HCT116 (cell line): ENCODE results near the gene SFRP4. TPM values are rescaled to one million over a fixed set of nuclear protein-coding genes. Genes with fewer than 3 reads are reported as not detected.

Experiments
- ATAC-seq: fragments of 200-7000 bp; cut with Tn5 transposase; 2 replicates; pipeline ENCODE4 v1.9.1; 2020; ENCODE audit warnings: mild to moderate bottlenecking, moderate library complexity
- BruUV-seq: library from RNA; stranded (reverse); fragments of 400-500 nt; replicated peaks from 2 replicates; lab custom pipeline; 2021; lab: Mats Ljungman, UMichigan
- CTCF ChIA-PET: fragments of 300-600 bp; sonication (Branson Sonifier 250); formaldehyde crosslinking; loops from one replicate; lab custom pipeline; 2021; ENCODE audit warnings: antibody characterized with exemption; lab: Charles Lee
- POLR2A ChIA-PET: fragments of 300-600, 350-600 bp; sonication (Branson Sonifier 250); formaldehyde crosslinking; loops from one replicate; lab custom pipeline; 2021; ENCODE audit warnings: antibody characterized with exemption; lab: Charles Lee
- RAD21 ChIA-PET, 2 experiments: fragments of 300-600 bp; sonication (Branson Sonifier 250); formaldehyde crosslinking; loops; one replicate each; lab custom pipeline; 2023; ENCODE audit warnings: low total read pairs in 2 of 2; ENCODE audit not compliant: uncharacterized antibody in 2 of 2, unreplicated experiment in 2 of 2, low non-redundant PET in 1 of 2; lab: Charles Lee
- DNase-seq: peaks from one replicate; pipeline ENCODE4 v3.0.0-alpha.2; 2010; ENCODE audit warnings: low read depth, low spot score
- H2AFZ ChIP-seq: fragments of 200-600 bp; shearing (Covaris generic), sonication (generic); 2 replicates; pipeline ENCODE4 v1.6.1; 2017; ENCODE audit warnings: low read depth, mixed run types, mixed read lengths, antibody characterized with exemption, low read length; ENCODE audit not compliant: poor library complexity, severe bottlenecking
- H3K27ac ChIP-seq: 2 replicates; pipeline ENCODE4 v1.5.1; 2012; ENCODE audit warnings: low read depth, low read length
- H3K27me3 ChIP-seq: fragments of 200-600 bp; sonication (generic); 2 replicates; pipeline ENCODE4 v1.6.1; 2016; ENCODE audit warnings: mixed run types, low read length, mixed read lengths; ENCODE audit not compliant: insufficient read depth
- H3K36me3 ChIP-seq, 2 experiments: fragments of 200-500 bp in 1 of 2; fragments of 200-600 bp in 1 of 2; sonication (Bioruptor generic) in 1 of 2; sonication (generic) in 1 of 2; 2 replicates each; pipeline versions ENCODE4 v1.5.1 to v1.6.1; 2014 to 2016; ENCODE audit warnings: low read length in 2 of 2, inconsistent platforms in 1 of 2, mixed read lengths in 1 of 2, mixed run types in 1 of 2; ENCODE audit not compliant: insufficient read depth in 2 of 2, control insufficient read depth in 1 of 2
- H3K4me1 ChIP-seq, 2 experiments: fragments of 200-600 bp in 1 of 2; sonication (generic) in 1 of 2; 2 replicates each; pipeline versions ENCODE4 v1.5.1 to v1.6.1; 2012 to 2017; ENCODE audit warnings: low read length in 2 of 2, inconsistent platforms in 1 of 2, mild to moderate bottlenecking in 1 of 2, mixed read lengths in 1 of 2, mixed run types in 1 of 2, moderate library complexity in 1 of 2; ENCODE audit not compliant: insufficient read depth in 2 of 2, control insufficient read depth in 1 of 2
- H3K4me2 ChIP-seq: fragments of 200-600 bp; sonication (generic); 2 replicates; pipeline ENCODE4 v1.6.1; 2017; ENCODE audit warnings: mixed run types, low read length, mixed read lengths
- H3K4me3 ChIP-seq, 2 experiments: fragments of 200-600 bp in 1 of 2; sonication (generic) in 1 of 2; replicated peaks in 1 of 2; 2 replicates each; pipeline ENCODE4 v1.5.1; 2011 to 2016; ENCODE audit warnings: low read length in 2 of 2, control low read depth in 1 of 2, low read depth in 1 of 2, mild to moderate bottlenecking in 1 of 2, mixed read lengths in 1 of 2, mixed run types in 1 of 2
- H3K79me2 ChIP-seq: fragments of 200-600 bp; sonication (generic); 2 replicates; pipeline ENCODE4 v1.6.1; 2017; ENCODE audit warnings: mild to moderate bottlenecking, mixed run types, low read length, moderate library complexity, mixed read lengths; ENCODE audit not compliant: insufficient read depth
- H3K9ac ChIP-seq: fragments of 200-600 bp; sonication (generic); 2 replicates; pipeline ENCODE4 v1.6.1; 2016; ENCODE audit warnings: low read length, mixed read lengths
- H3K9me2 ChIP-seq: fragments of 200-600 bp; sonication (generic), shearing (Covaris generic); 2 replicates; pipeline ENCODE4 v1.6.1; 2017; ENCODE audit warnings: mixed run types, mild to moderate bottlenecking, moderate library complexity; ENCODE audit not compliant: insufficient read depth
- H3K9me3 ChIP-seq, 2 experiments: fragments of 200-500 bp in 1 of 2; fragments of 200-600 bp in 1 of 2; sonication (Bioruptor generic) in 1 of 2; sonication (generic) in 1 of 2; 2 replicates each; pipeline ENCODE4 v1.6.1; 2014 to 2017; ENCODE audit warnings: low read length in 2 of 2, mixed read lengths in 2 of 2, inconsistent platforms in 1 of 2, low read depth in 1 of 2, mild to moderate bottlenecking in 1 of 2, mixed run types in 1 of 2, moderate library complexity in 1 of 2; ENCODE audit not compliant: control insufficient read depth in 1 of 2, insufficient read depth in 1 of 2
- H4K20me1 ChIP-seq: fragments of 200-600 bp; sonication (generic), shearing (Covaris generic); 2 replicates; pipeline ENCODE4 v1.6.1; 2017; ENCODE audit warnings: mixed run types, mild to moderate bottlenecking, moderate library complexity; ENCODE audit not compliant: insufficient read depth
- CEBPB ChIP-seq: IDR thresholded peaks from 2 replicates; pipeline ENCODE4 v1.6.1; 2012; ENCODE audit warnings: low read depth
- EGR1 ChIP-seq: IDR thresholded peaks from 2 replicates; pipeline ENCODE4 v1.6.1; 2012; ENCODE audit warnings: low read depth
- EZH2 ChIP-seq: fragments of 200-600 bp; sonication (generic); IDR thresholded peaks from 2 replicates; pipeline ENCODE4 v1.6.1; 2017; ENCODE audit warnings: antibody characterized with exemption, mixed run types
- EZH2phosphoT487 ChIP-seq: fragments of 200-600 bp; IDR thresholded peaks from 2 replicates; pipeline ENCODE4 v1.6.1; 2018; ENCODE audit warnings: antibody characterized with exemption, borderline replicate concordance
- POLR2A ChIP-seq: IDR thresholded peaks from 2 replicates; pipeline ENCODE4 v1.7.0; 2011; ENCODE audit warnings: borderline replicate concordance; ENCODE audit not compliant: insufficient read depth, insufficient read length; ENCODE audit errors: extremely low read depth
- ZNF274 ChIP-seq: fragments of 200-500 bp; sonication (Bioruptor generic); IDR thresholded peaks from 2 replicates; pipeline ENCODE4 v1.6.1; 2014; ENCODE audit warnings: mild to moderate bottlenecking, low read depth, low read length, inconsistent platforms
- intact Hi-C: fragments of 100-400 bp; cut with micrococcal nuclease; formaldehyde crosslinking; loops from 2 replicates; pipeline ENCODE4 v1.10.0; 2022
- total RNA-seq: library from RNA; stranded (reverse); gene quantifications from one replicate; pipeline ENCODE4 v1.2.1, GENCODE V29; 2021; ENCODE audit not compliant: unreplicated experiment
- TF ChIP-seq, protein P1 (sequence below), 3 experiments: fragments of 200-600 bp in 1 of 3; sonication (generic) in 1 of 3; IDR thresholded peaks in 2 of 3; conservative IDR thresholded peaks in 1 of 3; 2 replicates each; pipeline ENCODE4 v1.5.1; 2012 to 2017; ENCODE audit warnings: low read depth in 2 of 3, low read length in 2 of 3, antibody characterized with exemption in 1 of 3, borderline replicate concordance in 1 of 3, control low read depth in 1 of 3, mild to moderate bottlenecking in 1 of 3, mixed read lengths in 1 of 3, mixed run types in 1 of 3, moderate library complexity in 1 of 3; ENCODE audit not compliant: insufficient read depth in 1 of 3
- TF ChIP-seq, protein P2 (sequence below): IDR thresholded peaks from 2 replicates; pipeline ENCODE4 v1.6.1; 2012; ENCODE audit warnings: low read depth

Gene SFRP4
- total RNA-seq, 1 experiment from 2014 or later: 0.25 TPM

DNA sequence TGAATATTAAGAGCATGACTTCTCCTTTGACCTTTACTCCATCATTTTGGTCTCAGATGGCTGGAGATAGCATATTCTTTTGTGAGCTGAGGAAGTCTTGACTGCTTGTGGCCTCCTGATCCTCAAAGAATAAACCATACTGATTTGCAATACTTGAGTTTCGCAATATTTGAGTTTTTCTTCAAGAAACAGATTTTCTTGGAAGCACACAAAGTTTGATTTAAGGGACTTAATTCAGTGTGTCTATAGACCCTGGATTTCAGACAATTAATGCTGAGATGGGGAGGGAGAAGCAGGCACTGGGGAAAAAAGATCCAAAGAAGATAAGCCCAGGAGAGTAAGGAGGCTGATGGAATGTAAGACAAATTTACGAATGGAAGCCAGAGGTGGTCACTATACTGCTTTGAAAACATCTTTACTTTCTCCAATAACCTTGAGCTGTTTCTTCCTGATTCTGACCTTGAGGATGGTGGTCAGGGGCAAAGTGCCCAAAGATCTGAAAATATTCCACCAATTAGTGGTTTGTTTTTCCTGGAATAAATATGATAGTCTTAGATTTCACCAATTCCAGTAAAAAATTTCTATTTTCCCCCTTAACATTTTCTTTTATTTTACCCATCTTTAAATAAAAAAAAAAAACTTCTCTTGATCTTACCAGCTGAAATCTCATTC lies 11.3 kb upstream of the SFRP4 start:
- H3K36me3 ChIP-seq: 0 out of 4 replicates have a peak, but pooled peaks cover 0 to 4% of the 10 kb centered on the region in 2 experiments
- peaks cover 8% of the 10 kb centered on the region for H3K79me2 ChIP-seq
- H3K27ac ChIP-seq: no peak overlapping the region
- H3K9me2 ChIP-seq: no peaks in the 10 kb centered on the region
- TF ChIP-seq, protein P1, sequence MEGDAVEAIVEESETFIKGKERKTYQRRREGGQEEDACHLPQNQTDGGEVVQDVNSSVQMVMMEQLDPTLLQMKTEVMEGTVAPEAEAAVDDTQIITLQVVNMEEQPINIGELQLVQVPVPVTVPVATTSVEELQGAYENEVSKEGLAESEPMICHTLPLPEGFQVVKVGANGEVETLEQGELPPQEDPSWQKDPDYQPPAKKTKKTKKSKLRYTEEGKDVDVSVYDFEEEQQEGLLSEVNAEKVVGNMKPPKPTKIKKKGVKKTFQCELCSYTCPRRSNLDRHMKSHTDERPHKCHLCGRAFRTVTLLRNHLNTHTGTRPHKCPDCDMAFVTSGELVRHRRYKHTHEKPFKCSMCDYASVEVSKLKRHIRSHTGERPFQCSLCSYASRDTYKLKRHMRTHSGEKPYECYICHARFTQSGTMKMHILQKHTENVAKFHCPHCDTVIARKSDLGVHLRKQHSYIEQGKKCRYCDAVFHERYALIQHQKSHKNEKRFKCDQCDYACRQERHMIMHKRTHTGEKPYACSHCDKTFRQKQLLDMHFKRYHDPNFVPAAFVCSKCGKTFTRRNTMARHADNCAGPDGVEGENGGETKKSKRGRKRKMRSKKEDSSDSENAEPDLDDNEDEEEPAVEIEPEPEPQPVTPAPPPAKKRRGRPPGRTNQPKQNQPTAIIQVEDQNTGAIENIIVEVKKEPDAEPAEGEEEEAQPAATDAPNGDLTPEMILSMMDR (IDR thresholded peaks at IDR 0.05 in 2 of 3, conservative IDR thresholded peaks at IDR 0.05 in 1 of 3; ENCODE audit: borderline replicate concordance in 1 of 3, insufficient read depth in 1 of 3, low read depth in 2 of 3, low read length in 2 of 3): no peak
- TF ChIP-seq EGR1: no peak
- no peak for TF ChIP-seq EZH2
- TF ChIP-seq EZH2phosphoT487: no peak
- TF ChIP-seq ZNF274: no peak
- TF ChIP-seq, protein P2, sequence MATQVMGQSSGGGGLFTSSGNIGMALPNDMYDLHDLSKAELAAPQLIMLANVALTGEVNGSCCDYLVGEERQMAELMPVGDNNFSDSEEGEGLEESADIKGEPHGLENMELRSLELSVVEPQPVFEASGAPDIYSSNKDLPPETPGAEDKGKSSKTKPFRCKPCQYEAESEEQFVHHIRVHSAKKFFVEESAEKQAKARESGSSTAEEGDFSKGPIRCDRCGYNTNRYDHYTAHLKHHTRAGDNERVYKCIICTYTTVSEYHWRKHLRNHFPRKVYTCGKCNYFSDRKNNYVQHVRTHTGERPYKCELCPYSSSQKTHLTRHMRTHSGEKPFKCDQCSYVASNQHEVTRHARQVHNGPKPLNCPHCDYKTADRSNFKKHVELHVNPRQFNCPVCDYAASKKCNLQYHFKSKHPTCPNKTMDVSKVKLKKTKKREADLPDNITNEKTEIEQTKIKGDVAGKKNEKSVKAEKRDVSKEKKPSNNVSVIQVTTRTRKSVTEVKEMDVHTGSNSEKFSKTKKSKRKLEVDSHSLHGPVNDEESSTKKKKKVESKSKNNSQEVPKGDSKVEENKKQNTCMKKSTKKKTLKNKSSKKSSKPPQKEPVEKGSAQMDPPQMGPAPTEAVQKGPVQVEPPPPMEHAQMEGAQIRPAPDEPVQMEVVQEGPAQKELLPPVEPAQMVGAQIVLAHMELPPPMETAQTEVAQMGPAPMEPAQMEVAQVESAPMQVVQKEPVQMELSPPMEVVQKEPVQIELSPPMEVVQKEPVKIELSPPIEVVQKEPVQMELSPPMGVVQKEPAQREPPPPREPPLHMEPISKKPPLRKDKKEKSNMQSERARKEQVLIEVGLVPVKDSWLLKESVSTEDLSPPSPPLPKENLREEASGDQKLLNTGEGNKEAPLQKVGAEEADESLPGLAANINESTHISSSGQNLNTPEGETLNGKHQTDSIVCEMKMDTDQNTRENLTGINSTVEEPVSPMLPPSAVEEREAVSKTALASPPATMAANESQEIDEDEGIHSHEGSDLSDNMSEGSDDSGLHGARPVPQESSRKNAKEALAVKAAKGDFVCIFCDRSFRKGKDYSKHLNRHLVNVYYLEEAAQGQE: no peak
- TF ChIP-seq POLR2A: no peak
- no peak for TF ChIP-seq CEBPB
- H3K4me3 ChIP-seq: no peak overlapping the region
- intact Hi-C loops: no loop called here
- ChIA-PET CTCF (no interaction called here), POLR2A (no interaction called here), RAD21 (no interaction called here)
- H3K4me1 ChIP-seq: no peaks in the 10 kb centered on the region
- ATAC-seq (no peak), DNase-seq (no peak)
- no peak overlapping the region for H2AFZ ChIP-seq
- peaks cover 0 to 5% of the 10 kb centered on the region in 2 experiments; a peak in 1 of 4 replicates for H3K9me3 ChIP-seq
- H3K9ac ChIP-seq: no peak overlapping the region
- H4K20me1 ChIP-seq: no peaks in the 10 kb centered on the region
- no TSS peak for BruUV-seq
- H3K27me3 ChIP-seq: no peaks in the 10 kb centered on the region
- H3K4me2 ChIP-seq: no peak overlapping the region
